ENCODE results near the gene HERC2. TPM values are rescaled to one million over a fixed set of nuclear protein-coding genes. Genes with fewer than 3 reads are reported as not detected.

HERC2 gene
- total RNA-seq, 1 donor: 53.6 TPM

GRCh38 chr15:28130651-28131050, 191.3 kb downstream of the HERC2 start:
- TF ChIP-seq CTCF (IDR thresholded peaks at IDR 0.05; ENCODE audit: extremely low read depth, low read depth, low read length): no peak
- Histone ChIP-seq H3K27me3 (ENCODE audit: insufficient read depth, low read length) (no peaks in the 10 kb centered on the region), H3K4me3 (ENCODE audit: insufficient read depth, low read length) (no peak overlapping the region), H2AFZ (ENCODE audit: low read length) (no peak overlapping the region), H3K36me3 (ENCODE audit: insufficient read depth, low read length) (peaks cover 16% of the 10 kb centered on the region), H3K9me3 (ENCODE audit: low read depth, low read length) (no peaks in the 10 kb centered on the region), H3K79me2 (ENCODE audit: insufficient read depth, low read length) (no peaks in the 10 kb centered on the region), H3K4me1 (ENCODE audit: insufficient read depth, low read length) (peaks cover 27% of the 10 kb centered on the region), H3K27ac (ENCODE audit: low read depth, low read length) (no peak overlapping the region), H3K4me2 (ENCODE audit: insufficient read depth, low read length) (no peak overlapping the region), H4K20me1 (ENCODE audit: insufficient read depth, low read length) (peaks cover 4% of the 10 kb centered on the region)
- peak; percentile 69 for DNase-seq (ENCODE audit: insufficient read length, low spot score, missing footprints)

- Histone ChIP-seq H4K20me1 (ENCODE audit: insufficient read depth, low read length) (peaks cover 8% of the 10 kb centered on the region), H3K9me3 (ENCODE audit: low read depth, low read length) (no peaks in the 10 kb centered on the region), H3K4me2 (ENCODE audit: insufficient read depth, low read length) (no peak overlapping the region), H3K27ac (ENCODE audit: low read depth, low read length) (no peak overlapping the region), H3K4me3 (ENCODE audit: insufficient read depth, low read length) (no peak overlapping the region), H3K79me2 (ENCODE audit: insufficient read depth, low read length) (peaks cover 3% of the 10 kb centered on the region), H3K36me3 (ENCODE audit: insufficient read depth, low read length) (peaks cover 29% of the 10 kb centered on the region), H3K4me1 (ENCODE audit: insufficient read depth, low read length) (peaks cover 20% of the 10 kb centered on the region), H3K27me3 (ENCODE audit: insufficient read depth, low read length) (no peaks in the 10 kb centered on the region), H2AFZ (ENCODE audit: low read length) (no peak overlapping the region)
- TF ChIP-seq CTCF (IDR thresholded peaks at IDR 0.05; ENCODE audit: extremely low read depth, low read depth, low read length): no peak
- DNase-seq (ENCODE audit: insufficient read length, low spot score, missing footprints): no peak
These were observed 192.6 kb downstream of the HERC2 start for GRCh38 chr15:28129231-28129848.

GRCh38 chr15:28128031-28128430, 193.9 kb downstream of the HERC2 start:
- Histone ChIP-seq H3K4me3 (ENCODE audit: insufficient read depth, low read length) (no peak overlapping the region), H3K9me3 (ENCODE audit: low read depth, low read length) (no peaks in the 10 kb centered on the region), H3K36me3 (ENCODE audit: insufficient read depth, low read length) (peaks cover 42% of the 10 kb centered on the region), H3K4me2 (ENCODE audit: insufficient read depth, low read length) (no peak overlapping the region), H3K4me1 (ENCODE audit: insufficient read depth, low read length) (peaks cover 11% of the 10 kb centered on the region), H2AFZ (ENCODE audit: low read length) (no peak overlapping the region), H3K27ac (ENCODE audit: low read depth, low read length) (no peak overlapping the region), H3K27me3 (ENCODE audit: insufficient read depth, low read length) (no peaks in the 10 kb centered on the region), H3K79me2 (ENCODE audit: insufficient read depth, low read length) (peaks cover 3% of the 10 kb centered on the region), H4K20me1 (ENCODE audit: insufficient read depth, low read length) (peaks cover 11% of the 10 kb centered on the region)
- no peak for TF ChIP-seq CTCF (IDR thresholded peaks at IDR 0.05; ENCODE audit: extremely low read depth, low read depth, low read length)
- DNase-seq (ENCODE audit: insufficient read length, low spot score, missing footprints): no peak

GRCh38 chr15:28127036-28127435, 194.9 kb downstream of the HERC2 start:
- no peak for TF ChIP-seq CTCF (IDR thresholded peaks at IDR 0.05; ENCODE audit: extremely low read depth, low read depth, low read length)
- DNase-seq (ENCODE audit: insufficient read length, low spot score, missing footprints): no peak
- H3K4me1 ChIP-seq (ENCODE audit: insufficient read depth, low read length): peaks cover under 1% of the 10 kb centered on the region
- H3K9me3 ChIP-seq (ENCODE audit: low read depth, low read length): no peaks in the 10 kb centered on the region
- peaks cover 11% of the 10 kb centered on the region for H4K20me1 ChIP-seq (ENCODE audit: insufficient read depth, low read length)
- no peak overlapping the region for H3K4me3 ChIP-seq (ENCODE audit: insufficient read depth, low read length)
- peaks cover 45% of the 10 kb centered on the region for H3K36me3 ChIP-seq (ENCODE audit: insufficient read depth, low read length)
- no peak overlapping the region for H3K4me2 ChIP-seq (ENCODE audit: insufficient read depth, low read length)
- no peak overlapping the region for H3K27ac ChIP-seq (ENCODE audit: low read depth, low read length)
- no peaks in the 10 kb centered on the region for H3K27me3 ChIP-seq (ENCODE audit: insufficient read depth, low read length)
- no peak overlapping the region for H2AFZ ChIP-seq (ENCODE audit: low read length)
- H3K79me2 ChIP-seq (ENCODE audit: insufficient read depth, low read length): peaks cover 3% of the 10 kb centered on the region

Measured in osteoblast (primary cell).